Suprapubic skin (tissue), 4 donors: ENCODE measurements around the gene GGT5. TPM values are rescaled to one million over a fixed set of nuclear protein-coding genes. Genes with fewer than 3 reads are reported as not detected.

Experiments
- DNase-seq, 2 donors: peaks; one replicate each; pipeline ENCODE4 v3.0.0-alpha.2; 2019; ENCODE audit warnings: low spot score in 2 of 2
- H3K27ac ChIP-seq: fragments of 200-600 bp; sonication (generic); one replicate; pipeline ENCODE4 v1.5.1; 2019
- H3K27me3 ChIP-seq: fragments of 200-600 bp; sonication (generic); one replicate; pipeline ENCODE4 v1.5.1; 2019
- H3K36me3 ChIP-seq: fragments of 200-600 bp; sonication (generic); one replicate; pipeline ENCODE4 v1.5.1; 2019
- H3K4me1 ChIP-seq: fragments of 200-600 bp; sonication (generic); one replicate; pipeline ENCODE4 v1.5.1; 2019
- H3K4me3 ChIP-seq: fragments of 200-600 bp; sonication (generic); one replicate; pipeline ENCODE4 v1.5.1; 2019; ENCODE audit warnings: mild to moderate bottlenecking
- H3K9me3 ChIP-seq: fragments of 200-600 bp; sonication (generic); one replicate; pipeline ENCODE4 v1.5.1; 2019
- CTCF ChIP-seq, 2 donors: fragments of 200-600 bp in 1 of 2; fragments of 450-650 bp in 1 of 2; sonication (generic) in 1 of 2; IDR thresholded peaks; one replicate each; pipeline ENCODE4 v1.5.1; 2016 to 2019; ENCODE audit warnings: antibody characterized with exemption in 2 of 2, mild to moderate bottlenecking in 1 of 2, moderate library complexity in 1 of 2
- EP300 ChIP-seq: sonication (generic); formaldehyde crosslinking; IDR thresholded peaks from one replicate; pipeline ENCODE4 v1.6.1; 2017; ENCODE audit warnings: antibody characterized with exemption
- POLR2A ChIP-seq, 2 donors: fragments of 450-650 bp; IDR thresholded peaks; one replicate each; pipeline ENCODE4 v1.6.1; 2017; ENCODE audit warnings: antibody characterized with exemption in 2 of 2, mild to moderate bottlenecking in 2 of 2, moderate library complexity in 2 of 2
- POLR2AphosphoS5 ChIP-seq, 3 donors: sonication (generic); formaldehyde crosslinking; IDR thresholded peaks; one replicate each; pipeline ENCODE4 v1.6.1; 2017; ENCODE audit warnings: antibody characterized with exemption in 3 of 3
- WGBS: methylation state at CpG from one replicate; pipeline ENCODE4 v1.1.5; 2018; 5-methylcytosine and 5-hydroxymethylcytosine counted together
- total RNA-seq, 4 donors: library from RNA; depleted of rRNA; stranded (reverse); fragments of >200 nt; gene quantifications; one replicate each; pipeline ENCODE4 v1.1.0, GENCODE V29; 2016

Gene GGT5
- total RNA-seq, 4 donors from 2014 or later, result 13.4 to 38.8 (median 17.5) TPM

- 83% methylated on average over 7 of the region's 37 CpGs for WGBS
- no peak for TF ChIP-seq EP300
- no peak for TF ChIP-seq POLR2A (IDR thresholded peaks at IDR 0.05)
- no peak for TF ChIP-seq CTCF (IDR thresholded peaks at IDR 0.05)
These were observed 56.9 kb downstream of the GGT5 start for GRCh38 chr22:24187731-24188644.

DNA sequence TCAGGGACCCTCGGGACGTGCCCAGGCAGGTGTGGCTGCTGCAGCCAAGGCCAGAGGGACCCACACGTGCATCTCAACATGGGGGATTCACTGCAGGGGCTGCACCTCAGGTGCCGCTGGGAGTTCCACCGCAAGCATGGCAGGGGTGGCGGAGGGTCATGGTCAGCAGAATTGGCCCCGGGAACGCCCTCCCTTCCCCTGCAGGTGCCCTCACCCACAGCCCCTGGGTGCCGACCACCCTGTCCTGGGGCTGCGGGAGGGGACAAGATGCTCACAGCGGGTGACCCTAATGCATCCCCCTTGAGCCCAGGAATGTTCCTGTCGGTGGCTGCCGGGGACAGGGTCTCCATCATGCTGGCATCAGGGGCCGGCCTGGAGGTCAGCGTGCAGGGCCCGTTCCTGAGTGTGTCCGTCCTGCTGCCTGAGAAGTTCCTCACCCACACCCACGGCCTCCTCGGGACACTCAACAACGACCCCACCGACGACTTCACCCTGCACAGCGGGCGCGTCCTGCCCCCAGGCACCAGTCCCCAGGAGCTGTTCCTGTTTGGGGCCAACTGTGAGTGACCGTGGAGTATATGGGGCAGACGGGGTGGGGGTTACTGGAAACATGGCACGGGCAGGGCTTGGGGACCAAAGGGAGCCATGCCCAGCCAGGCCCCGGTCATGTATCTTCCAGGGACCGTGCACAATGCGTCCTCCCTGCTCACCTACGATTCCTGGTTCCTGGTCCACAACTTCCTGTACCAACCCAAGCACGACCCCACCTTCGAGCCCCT, 57.8 kb downstream of the GGT5 start:
- no peak for TF ChIP-seq POLR2AphosphoS5 (IDR thresholded peaks at IDR 0.05)
- TF ChIP-seq CTCF (IDR thresholded peaks at IDR 0.05), result no peak
- no peak for TF ChIP-seq POLR2A (IDR thresholded peaks at IDR 0.05)
- TF ChIP-seq EP300, result no peak
- H3K27ac ChIP-seq, result no peak overlapping the region
- H3K4me3 ChIP-seq, result no peak overlapping the region
- no peaks in the 10 kb centered on the region for H3K36me3 ChIP-seq
- peaks cover 35% of the 10 kb centered on the region for H3K4me1 ChIP-seq
- no peaks in the 10 kb centered on the region for H3K27me3 ChIP-seq
- no peak for DNase-seq
- WGBS, result 86% methylated on average over 23 of the region's 34 CpGs
- H3K9me3 ChIP-seq, result no peaks in the 10 kb centered on the region

More at GRCh38 chr22:24187731-24188644, 56.9 kb downstream of the GGT5 start:
- peaks cover 30% of the 10 kb centered on the region for H3K4me1 ChIP-seq
- H3K9me3 ChIP-seq, result no peaks in the 10 kb centered on the region
- H3K4me3 ChIP-seq, result no peak overlapping the region
- H3K27me3 ChIP-seq, result no peaks in the 10 kb centered on the region
- H3K36me3 ChIP-seq, result no peaks in the 10 kb centered on the region
- no peak overlapping the region for H3K27ac ChIP-seq
- DNase-seq, result no peak

GRCh38 chr22:24186352-24186740, 58.5 kb downstream of the GGT5 start:
- no peak overlapping the region for H3K27ac ChIP-seq
- H3K4me1 ChIP-seq, result peaks cover 42% of the 10 kb centered on the region
- no peaks in the 10 kb centered on the region for H3K9me3 ChIP-seq
- WGBS, result 100% methylated on average over 4 of the region's 15 CpGs
- TF ChIP-seq EP300, result no peak
- no peak for TF ChIP-seq CTCF (IDR thresholded peaks at IDR 0.05)
- TF ChIP-seq POLR2AphosphoS5 (IDR thresholded peaks at IDR 0.05), result no peak
- no peak for TF ChIP-seq POLR2A (IDR thresholded peaks at IDR 0.05)
- no peaks in the 10 kb centered on the region for H3K36me3 ChIP-seq
- no peak overlapping the region for H3K4me3 ChIP-seq
- no peaks in the 10 kb centered on the region for H3K27me3 ChIP-seq
- no peak for DNase-seq

- DNase-seq, result no peak
- H3K4me3 ChIP-seq, result no peak overlapping the region
- H3K4me1 ChIP-seq, result peaks cover 48% of the 10 kb centered on the region
- no peak for TF ChIP-seq CTCF (IDR thresholded peaks at IDR 0.05)
- no peak for TF ChIP-seq POLR2AphosphoS5 (IDR thresholded peaks at IDR 0.05)
- no peak for TF ChIP-seq EP300
- TF ChIP-seq POLR2A (IDR thresholded peaks at IDR 0.05), result no peak
- H3K27ac ChIP-seq, result no peak overlapping the region
- H3K9me3 ChIP-seq, result no peaks in the 10 kb centered on the region
- no peaks in the 10 kb centered on the region for H3K36me3 ChIP-seq
- WGBS, result 94% methylated on average over 43 of the region's 51 CpGs
- no peaks in the 10 kb centered on the region for H3K27me3 ChIP-seq
These were observed 59.2 kb downstream of the GGT5 start for GRCh38 chr22:24185501-24186351.
